SK-N-SH (cell line): ENCODE measurements around the gene UBE2E2. TPM values are rescaled to one million over a fixed set of nuclear protein-coding genes. Genes with fewer than 3 reads are reported as not detected.

Experiments used
- CTCF ChIA-PET: fragments of 300-600, 350-600 bp; formaldehyde crosslinking; extraction: SDS; loops from one replicate; lab custom pipeline; 2021; lab: Yijun Ruan, JAX
- POLR2A ChIA-PET: fragments of 350-600 bp; sonication (Branson Sonifier 250); formaldehyde crosslinking; extraction: SDS; loops from one replicate; lab custom pipeline; 2020; ENCODE audit warnings: antibody characterized with exemption, inconsistent platforms; lab: Yijun Ruan, JAX
- DNase-seq: peaks from one replicate; pipeline ENCODE4 v3.0.0; 2012
- H2AFZ ChIP-seq: fragments of 200-600 bp; sonication (generic); 2 replicates; pipeline ENCODE4 v1.8.1; 2016; ENCODE audit warnings: antibody characterized with exemption, mild to moderate bottlenecking, low read depth
- H3F3A ChIP-seq: fragments of 200-600 bp; sonication (generic); replicated peaks from 2 replicates; pipeline ENCODE3; 2016; ENCODE audit warnings: antibody characterized with exemption, mild to moderate bottlenecking; ENCODE audit not compliant: insufficient read depth
- H3K27ac ChIP-seq, 2 experiments: fragments of 200-500 bp in 1 of 2; fragments of 200-600 bp in 1 of 2; sonication (Bioruptor generic) in 1 of 2; sonication (generic), shearing (Covaris generic) in 1 of 2; 2 replicates each; pipeline versions ENCODE4 v1.5.1 to v1.6.1; 2014 to 2016; ENCODE audit warnings: low read depth in 2 of 2, inconsistent platforms in 1 of 2, low read length in 1 of 2, mild to moderate bottlenecking in 1 of 2, mixed read lengths in 1 of 2
- H3K27me3 ChIP-seq: fragments of 200-600 bp; sonication (generic), shearing (Covaris generic); 2 replicates; pipeline ENCODE4 v1.6.1; 2016; ENCODE audit warnings: mixed run types; ENCODE audit not compliant: insufficient read depth
- H3K36me3 ChIP-seq, 2 experiments: fragments of 200-500 bp in 1 of 2; fragments of 200-600 bp in 1 of 2; sonication (Bioruptor generic) in 1 of 2; sonication (generic) in 1 of 2; replicated peaks in 1 of 2; 2 replicates each; pipeline versions ENCODE3 to v1.5.1; 2014 to 2016; ENCODE audit warnings: low read length in 1 of 2, mild to moderate bottlenecking in 1 of 2; ENCODE audit not compliant: insufficient read depth in 2 of 2, control insufficient read depth in 1 of 2
- H3K4me1 ChIP-seq, 2 experiments: fragments of 200-500 bp in 1 of 2; fragments of 200-600 bp in 1 of 2; sonication (Bioruptor generic) in 1 of 2; sonication (generic), shearing (Covaris generic) in 1 of 2; 2 replicates each; pipeline versions ENCODE4 v1.5.1 to v1.6.1; 2014 to 2016; ENCODE audit warnings: low read depth in 1 of 2, low read length in 1 of 2, mixed run types in 1 of 2; ENCODE audit not compliant: insufficient read depth in 2 of 2, control insufficient read depth in 1 of 2
- H3K4me2 ChIP-seq: fragments of 200-600 bp; sonication (generic), shearing (Covaris generic); 2 replicates; pipeline ENCODE4 v1.6.1; 2017; ENCODE audit warnings: mixed run types
- H3K4me3 ChIP-seq, 2 experiments: fragments of 200-500 bp in 1 of 2; fragments of 200-600 bp in 1 of 2; sonication (Bioruptor generic) in 1 of 2; sonication (generic), shearing (Covaris generic) in 1 of 2; 2 replicates each; pipeline versions ENCODE4 v1.5.1 to v1.8.1; 2014 to 2016; ENCODE audit warnings: low read depth in 2 of 2, inconsistent platforms in 1 of 2, low read length in 1 of 2, mild to moderate bottlenecking in 1 of 2, mixed read lengths in 1 of 2, moderate library complexity in 1 of 2
- H3K79me2 ChIP-seq: fragments of 200-600 bp; sonication (generic); 2 replicates; pipeline ENCODE4 v1.8.1; 2017; ENCODE audit warnings: mild to moderate bottlenecking; ENCODE audit not compliant: insufficient read depth
- H3K9ac ChIP-seq: fragments of 200-600 bp; sonication (generic); 2 replicates; pipeline ENCODE4 v1.6.1; 2017; ENCODE audit warnings: mixed run types
- H3K9me2 ChIP-seq: fragments of 200-600 bp; sonication (generic); 2 replicates; pipeline ENCODE4 v1.6.1; 2017; ENCODE audit warnings: mixed run types
- H3K9me3 ChIP-seq: fragments of 200-600 bp; sonication (generic); 2 replicates; pipeline ENCODE4 v1.6.1; 2017; ENCODE audit warnings: mixed run types, mild to moderate bottlenecking, moderate library complexity
- H4K20me1 ChIP-seq: fragments of 200-600 bp; sonication (generic); 2 replicates; pipeline ENCODE4 v1.6.1; 2017; ENCODE audit warnings: mild to moderate bottlenecking, mixed run types; ENCODE audit not compliant: insufficient read depth
- FOXM1 ChIP-seq: IDR thresholded peaks from 2 replicates; pipeline ENCODE4 v1.4.0; 2012; ENCODE audit warnings: low read depth, mild to moderate bottlenecking
- GABPA ChIP-seq: IDR thresholded peaks from 2 replicates; pipeline ENCODE4 v1.4.0; 2012; ENCODE audit warnings: low read depth, mild to moderate bottlenecking
- IRF3 ChIP-seq: fragments of 150-350 bp; IDR thresholded peaks from 2 replicates; pipeline ENCODE4 v1.6.1; 2016; ENCODE audit warnings: mild to moderate bottlenecking, low read depth, low read length
- JUND ChIP-seq: IDR thresholded peaks from 2 replicates; pipeline ENCODE4 v1.4.0; 2012
- MAX ChIP-seq: IDR thresholded peaks from 2 replicates; pipeline ENCODE4 v1.4.0; 2012; ENCODE audit warnings: low read depth
- MXI1 ChIP-seq: IDR thresholded peaks from 2 replicates; pipeline ENCODE4 v1.6.1; 2012; ENCODE audit warnings: mild to moderate bottlenecking, low read depth, low read length, improper control_type of control experiment
- NRF1 ChIP-seq: IDR thresholded peaks from 2 replicates; pipeline ENCODE4 v1.6.1; 2012; ENCODE audit warnings: low read depth, mild to moderate bottlenecking, low read length
- PBX3 ChIP-seq: IDR thresholded peaks from 2 replicates; pipeline ENCODE4; 2012
- POLR2AphosphoS5 ChIP-seq: IDR thresholded peaks from 2 replicates; pipeline ENCODE4 v1.6.1; 2012; ENCODE audit warnings: low read depth, low read length
- RAD21 ChIP-seq: IDR thresholded peaks from 2 replicates; pipeline ENCODE4 v1.6.1; 2012; ENCODE audit warnings: mild to moderate bottlenecking, low read length
- RCOR1 ChIP-seq: fragments of 150-350 bp; IDR thresholded peaks from 2 replicates; pipeline ENCODE4 v1.6.1; 2017; ENCODE audit warnings: antibody characterized with exemption, low read length
- REST ChIP-seq: IDR thresholded peaks from 2 replicates; pipeline ENCODE4 v1.6.1; 2012; ENCODE audit warnings: mild to moderate bottlenecking, low read depth, low read length, moderate library complexity
- RFX5 ChIP-seq: IDR thresholded peaks from 2 replicates; pipeline ENCODE4 v1.6.1; 2012; ENCODE audit warnings: mild to moderate bottlenecking, improper control_type of control experiment, low read length
- SIN3A ChIP-seq: IDR thresholded peaks from 2 replicates; pipeline ENCODE4 v1.6.1; 2012; ENCODE audit warnings: low read depth, mild to moderate bottlenecking, low read length, moderate library complexity, borderline replicate concordance
- SMC3 ChIP-seq: IDR thresholded peaks from 2 replicates; pipeline ENCODE4 v1.6.1; 2012; ENCODE audit warnings: low read depth, low read length, improper control_type of control experiment
- TAF1 ChIP-seq: IDR thresholded peaks from 2 replicates; pipeline ENCODE4 v1.6.1; 2012; ENCODE audit warnings: low read depth, mild to moderate bottlenecking, low read length, moderate library complexity, borderline replicate concordance
- TCF12 ChIP-seq: IDR thresholded peaks from 2 replicates; pipeline ENCODE4 v1.4.0; 2012
- TEAD4 ChIP-seq: IDR thresholded peaks from 2 replicates; pipeline ENCODE4 v1.4.0; 2012; ENCODE audit warnings: mild to moderate bottlenecking, borderline replicate concordance; ENCODE audit not compliant: insufficient read depth
- YY1 ChIP-seq: IDR thresholded peaks from 2 replicates; pipeline ENCODE4 v1.4.0; 2012; ENCODE audit warnings: low read depth, mild to moderate bottlenecking
- WGBS: methylation state at CpG from one replicate; pipeline ENCODE4 v1.1.6; 2017; ENCODE audit warnings: low lambda C conversion rate; 5-methylcytosine and 5-hydroxymethylcytosine counted together
- polyA plus RNA-seq, 3 experiments: library from polyadenylated mRNA; depleted of rRNA; stranded (reverse); fragments of >200 nt; gene quantifications; 2 replicates each; pipeline ENCODE4 v1.2.3, GENCODE V29; 2012
- TF ChIP-seq, protein P1 (sequence below): IDR thresholded peaks from 2 replicates; pipeline ENCODE4 v1.4.0; 2012; ENCODE audit warnings: low read depth, borderline replicate concordance

Gene UBE2E2
- polyA plus RNA-seq, 1 of the 3 experiments (the other 2 are of a cell fraction) = 46.4 TPM

DNA sequence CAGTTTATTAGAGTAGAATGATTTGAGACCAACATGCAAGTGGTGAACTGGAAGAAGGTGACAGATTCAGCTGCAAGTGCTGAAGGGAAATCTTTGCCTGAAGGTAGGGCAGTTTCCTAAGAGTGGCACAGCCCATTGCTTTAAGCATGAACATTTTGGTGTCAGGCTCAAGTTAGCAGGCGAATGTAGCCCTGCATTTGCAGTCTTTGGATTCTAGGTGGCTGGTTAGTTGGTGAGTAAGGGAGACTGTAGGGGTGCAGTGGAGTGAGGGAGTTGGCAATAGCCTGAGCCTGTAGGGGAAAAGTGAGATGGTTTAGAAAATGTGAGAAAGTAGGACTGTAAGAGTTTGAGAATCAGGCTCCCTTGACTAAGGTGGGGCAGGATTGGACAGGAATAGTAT lies 29.7 kb downstream of the UBE2E2 start:
- no peaks in the 10 kb centered on the region for H3K9me2 ChIP-seq
- no peak overlapping the region for H3K27ac ChIP-seq
- H4K20me1 ChIP-seq = no peaks in the 10 kb centered on the region; the same call in 1 of the 2 replicates
- 92% methylated on average over 1 of the region's 1 CpG for WGBS
- H2AFZ ChIP-seq = no peak overlapping the region
- TF ChIP-seq SMC3 = no peak
- no peak for TF ChIP-seq RCOR1
- TF ChIP-seq TAF1 = no peak
- TF ChIP-seq MAX = no peak
- TF ChIP-seq GABPA = no peak
- no peak for TF ChIP-seq NRF1
- TF ChIP-seq SIN3A = no peak
- no peak for TF ChIP-seq MXI1
- no peak for TF ChIP-seq REST
- TF ChIP-seq JUND = no peak
- no peak for TF ChIP-seq FOXM1
- no peak for TF ChIP-seq RFX5
- no peak for TF ChIP-seq TCF12
- no peak for TF ChIP-seq IRF3
- no peaks in the 10 kb centered on the region for H3K9me3 ChIP-seq
- no peaks in the 10 kb centered on the region for H3K4me1 ChIP-seq
- H3K9ac ChIP-seq = no peak overlapping the region
- POLR2A ChIA-PET = no interaction called here
- H3K79me2 ChIP-seq = peaks cover 53% of the 10 kb centered on the region
- DNase-seq = no peak
- CTCF ChIA-PET = no interaction called here
- H3K4me3 ChIP-seq = no peak overlapping the region
- H3K4me2 ChIP-seq = no peak overlapping the region
- H3K27me3 ChIP-seq = no peaks in the 10 kb centered on the region
- H3F3A ChIP-seq = no peaks in the 10 kb centered on the region
- H3K36me3 ChIP-seq = no peaks in the 10 kb centered on the region

DNA sequence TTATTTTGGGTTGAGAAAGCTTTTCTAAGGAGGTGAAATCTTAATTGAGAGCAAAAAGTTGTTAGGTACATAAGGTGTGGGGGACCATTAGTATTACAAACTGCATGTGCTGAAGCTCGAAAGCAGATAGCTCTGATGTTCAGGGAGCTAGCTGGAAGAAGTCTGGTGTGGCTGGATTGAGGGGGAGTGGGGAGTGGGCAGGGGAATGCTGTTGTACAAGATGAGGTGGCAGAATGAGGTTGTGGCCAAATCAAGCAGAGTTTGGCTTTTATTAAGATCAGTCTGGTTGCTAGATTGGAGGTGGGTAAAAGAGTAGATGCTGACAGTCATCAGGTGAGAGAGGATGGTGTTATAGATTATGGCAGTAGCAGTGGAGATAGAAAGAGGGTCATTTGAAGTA lies 32.1 kb downstream of the UBE2E2 start:
- Histone ChIP-seq H3K4me2 (no peak overlapping the region), H3K4me1 (peaks cover 0 to 3% of the 10 kb centered on the region in 2 experiments; a peak in 1 of 4 replicates), H3K79me2 (peaks cover 45% of the 10 kb centered on the region), H4K20me1 (peaks cover 3% of the 10 kb centered on the region; the same call in 1 of the 2 replicates), H2AFZ (no peak overlapping the region), H3K36me3 (no peaks in the 10 kb centered on the region), H3K4me3 (no peak overlapping the region), H3K9ac (no peak overlapping the region), H3K27me3 (no peaks in the 10 kb centered on the region), H3F3A (peaks cover 11% of the 10 kb centered on the region), H3K9me2 (no peaks in the 10 kb centered on the region), H3K9me3 (no peaks in the 10 kb centered on the region), H3K27ac (no peak overlapping the region)
- no peak for DNase-seq
- 100% methylated on average over 1 of the region's 1 CpG for WGBS
- POLR2A ChIA-PET = no interaction called here
- TF ChIP-seq SMC3 = no peak
- TF ChIP-seq TCF12 = no peak
- TF ChIP-seq RAD21 = no peak
- no peak for TF ChIP-seq POLR2AphosphoS5
- TF ChIP-seq TAF1 = no peak
- TF ChIP-seq GABPA = no peak
- TF ChIP-seq TEAD4 = no peak
- no peak for TF ChIP-seq YY1
- TF ChIP-seq PBX3 = no peak
- TF ChIP-seq, protein P1, sequence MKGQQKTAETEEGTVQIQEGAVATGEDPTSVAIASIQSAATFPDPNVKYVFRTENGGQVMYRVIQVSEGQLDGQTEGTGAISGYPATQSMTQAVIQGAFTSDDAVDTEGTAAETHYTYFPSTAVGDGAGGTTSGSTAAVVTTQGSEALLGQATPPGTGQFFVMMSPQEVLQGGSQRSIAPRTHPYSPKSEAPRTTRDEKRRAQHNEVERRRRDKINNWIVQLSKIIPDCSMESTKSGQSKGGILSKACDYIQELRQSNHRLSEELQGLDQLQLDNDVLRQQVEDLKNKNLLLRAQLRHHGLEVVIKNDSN = no peak
- no peak for TF ChIP-seq SIN3A
- no peak for TF ChIP-seq MAX
- CTCF ChIA-PET = interaction anchor here (0.8 kb wide), 1 partner anchor 575 kb away, joined by 3 read pairs; no protein-coding TSS in a partner anchor
